Right atrium auricular region (tissue), 2 donors: ENCODE results near the gene GTSE1. TPM values are rescaled to one million over a fixed set of nuclear protein-coding genes. Genes with fewer than 3 reads are reported as not detected.

Experiments used
- DNase-seq: peaks from one replicate; pipeline ENCODE4 v3.0.0-alpha.2; 2019; ENCODE audit warnings: low spot score
- H3K27ac ChIP-seq, 2 donors: fragments of 200-600 bp; sonication (generic); 1 replicate in 1 of 2; 2 replicates in 1 of 2; pipeline ENCODE4 v1.5.1; 2016 to 2019
- H3K27me3 ChIP-seq, 2 donors: fragments of 200-600 bp; sonication (generic); one replicate each; pipeline versions ENCODE4 v1.5.1 to v1.6.0; 2017 to 2019
- H3K36me3 ChIP-seq: fragments of 200-600 bp; sonication (generic); one replicate; pipeline ENCODE4 v1.5.1; 2016
- H3K4me1 ChIP-seq, 2 donors: fragments of 200-600 bp; sonication (generic); one replicate each; pipeline versions ENCODE4 v1.5.1 to v1.6.0; 2017 to 2019
- H3K4me3 ChIP-seq, 2 donors: fragments of 200-600 bp; sonication (generic); 1 replicate in 1 of 2; 2 replicates in 1 of 2; pipeline ENCODE4 v1.5.1; 2017 to 2019; ENCODE audit warnings: mild to moderate bottlenecking in 1 of 2, moderate library complexity in 1 of 2
- H3K9me3 ChIP-seq, 2 donors: fragments of 200-600 bp; sonication (generic); one replicate each; pipeline ENCODE4 v1.5.1; 2019
- CTCF ChIP-seq, 2 donors: fragments of 200-600 bp; sonication (generic); IDR thresholded peaks; one replicate each; pipeline ENCODE4 v1.5.1; 2019; ENCODE audit warnings: antibody characterized with exemption in 2 of 2
- total RNA-seq, 2 donors: library from RNA; depleted of rRNA; stranded (reverse); fragments of >200 nt; gene quantifications; one replicate each; pipeline ENCODE4 v1.1.0, GENCODE V29; 2016

The GTSE1 gene
- total RNA-seq, 2 donors from 2014 or later = 0.16 to 0.63 TPM

DNA sequence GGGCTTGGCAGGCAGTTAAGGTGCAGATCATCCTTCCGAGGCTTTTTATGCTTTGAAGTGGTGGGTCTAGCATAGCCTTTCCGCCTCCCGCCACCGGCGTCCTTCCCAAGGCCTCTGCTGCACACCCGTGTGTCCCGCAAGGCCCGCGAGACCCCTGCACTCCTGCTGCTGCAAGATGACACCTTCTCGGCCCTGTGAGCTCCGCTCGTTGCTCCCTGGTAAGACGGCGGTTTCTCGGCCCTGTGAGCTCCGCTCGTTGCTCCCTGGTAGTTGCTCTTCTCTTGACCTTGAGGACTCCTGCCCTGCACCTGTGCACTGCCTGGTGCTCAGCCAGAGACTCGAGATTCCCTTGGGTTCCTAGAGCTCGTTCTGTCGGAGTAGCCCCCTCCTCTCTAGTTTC is 21.0 kb downstream of the GTSE1 start:
- Histone ChIP-seq H3K27ac (no peak overlapping the region), H3K27me3 (no peaks in the 10 kb centered on the region), H3K4me3 (no peak overlapping the region), H3K9me3 (no peaks in the 10 kb centered on the region), H3K36me3 (no peaks in the 10 kb centered on the region), H3K4me1 (no peaks in the 10 kb centered on the region)
- no peak for TF ChIP-seq CTCF (IDR thresholded peaks at IDR 0.05)
- DNase-seq = no peak

DNA sequence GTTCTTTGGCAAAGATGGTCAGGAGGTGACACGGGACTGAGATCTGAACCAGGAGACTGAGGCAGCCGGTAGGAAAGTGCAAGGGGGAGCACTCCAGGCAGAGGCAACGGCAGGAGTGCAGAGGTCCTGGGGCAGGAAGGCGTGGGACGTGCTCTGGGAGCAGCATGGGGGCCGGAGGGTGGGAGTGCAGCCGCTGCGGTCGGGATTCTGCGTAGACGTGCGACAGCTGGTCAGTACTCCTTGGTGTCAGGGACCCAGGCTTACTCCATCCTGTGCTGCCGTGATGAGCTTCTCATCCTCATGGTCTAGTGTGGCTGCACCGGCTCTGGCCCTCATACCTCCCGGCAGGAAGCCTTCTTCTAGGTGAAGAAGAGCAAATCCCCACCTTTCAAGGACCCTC is 21.9 kb downstream of the GTSE1 start:
- no peak for TF ChIP-seq CTCF (IDR thresholded peaks at IDR 0.05)
- H3K4me3 ChIP-seq = no peak overlapping the region
- no peaks in the 10 kb centered on the region for H3K4me1 ChIP-seq
- no peak for DNase-seq
- no peaks in the 10 kb centered on the region for H3K9me3 ChIP-seq
- H3K27ac ChIP-seq = no peak overlapping the region
- no peaks in the 10 kb centered on the region for H3K27me3 ChIP-seq
- no peaks in the 10 kb centered on the region for H3K36me3 ChIP-seq

DNA sequence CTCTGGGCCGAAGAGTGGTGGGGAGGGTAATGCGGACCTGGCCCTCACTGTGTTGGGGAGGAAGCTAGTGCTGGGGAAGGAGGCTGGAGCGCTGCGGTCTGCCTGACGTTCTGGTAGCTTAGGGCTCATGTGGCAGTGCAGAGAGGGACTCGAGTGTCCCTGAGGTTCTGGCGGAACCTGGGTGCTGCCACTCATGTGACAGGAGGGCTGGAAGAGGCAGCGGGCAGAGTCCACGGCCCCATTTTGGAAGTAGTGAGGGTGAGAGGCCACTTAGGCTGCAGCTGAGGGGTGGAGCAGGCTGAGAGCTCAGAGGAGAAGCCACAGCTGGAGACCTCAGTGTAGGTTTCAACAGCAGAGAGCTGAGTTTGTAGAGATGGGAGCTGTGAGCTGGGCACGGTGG is 22.6 kb downstream of the GTSE1 start:
- Histone ChIP-seq H3K27me3 (no peaks in the 10 kb centered on the region), H3K4me3 (no peak overlapping the region), H3K27ac (no peak overlapping the region), H3K36me3 (no peaks in the 10 kb centered on the region), H3K4me1 (no peaks in the 10 kb centered on the region), H3K9me3 (no peaks in the 10 kb centered on the region)
- no peak for TF ChIP-seq CTCF (IDR thresholded peaks at IDR 0.05)
- DNase-seq = no peak

GRCh38 chr22:46320166-46320710 is 23.6 kb downstream of the GTSE1 start:
- no peak for TF ChIP-seq CTCF (IDR thresholded peaks at IDR 0.05)
- no peak for DNase-seq
- H3K36me3 ChIP-seq = no peaks in the 10 kb centered on the region

GRCh38 chr22:46320716-46321386 is 24.2 kb downstream of the GTSE1 start:
- H3K9me3 ChIP-seq = no peaks in the 10 kb centered on the region
- DNase-seq = no peak
- no peak overlapping the region for H3K27ac ChIP-seq
- H3K4me3 ChIP-seq = no peak overlapping the region
- no peaks in the 10 kb centered on the region for H3K36me3 ChIP-seq
- TF ChIP-seq CTCF (IDR thresholded peaks at IDR 0.05) = no peak
- no peaks in the 10 kb centered on the region for H3K4me1 ChIP-seq
- no peaks in the 10 kb centered on the region for H3K27me3 ChIP-seq

More at GRCh38 chr22:46320166-46320710, 23.6 kb downstream of the GTSE1 start:
- no peaks in the 10 kb centered on the region for H3K27me3 ChIP-seq
- no peaks in the 10 kb centered on the region for H3K4me1 ChIP-seq
- H3K27ac ChIP-seq = no peak overlapping the region
- H3K9me3 ChIP-seq = no peaks in the 10 kb centered on the region
- H3K4me3 ChIP-seq = no peak overlapping the region

GRCh38 chr22:46322711-46323110 is 26.0 kb downstream of the GTSE1 start:
- Histone ChIP-seq H3K27ac (no peak overlapping the region), H3K36me3 (no peaks in the 10 kb centered on the region), H3K4me1 (no peaks in the 10 kb centered on the region), H3K27me3 (no peaks in the 10 kb centered on the region), H3K4me3 (no peak overlapping the region), H3K9me3 (no peaks in the 10 kb centered on the region)
- no peak for TF ChIP-seq CTCF (IDR thresholded peaks at IDR 0.05)
- DNase-seq = no peak
